T-helper 2 cell treated with Interferon-gamma antibody and Interleukin-4, amounts not matched to agents 5 μg/mL and 100 μg/mL, for 36 hours (primary cell): ENCODE results near the gene LAMB4.

Source experiments
- DNase-seq: peaks from one replicate; pipeline ENCODE4 v3.0.0; 2021; ENCODE audit warnings: low spot score
- H3K27ac Mint-ChIP-seq: one replicate; pipeline ENCODE4 v1.8.0; 2021; ENCODE audit warnings: mild to moderate bottlenecking, mixed read lengths
- H3K27me3 Mint-ChIP-seq: one replicate; pipeline ENCODE4 v1.8.0; 2021; ENCODE audit warnings: low read depth, mixed read lengths
- H3K36me3 Mint-ChIP-seq: one replicate; pipeline ENCODE4 v1.8.0; 2021; ENCODE audit warnings: low read depth, mixed read lengths
- H3K4me1 Mint-ChIP-seq: one replicate; pipeline ENCODE4 v1.8.0; 2021; ENCODE audit warnings: low read depth, mixed read lengths
- H3K4me3 Mint-ChIP-seq: one replicate; pipeline ENCODE4 v1.8.0; 2022; ENCODE audit warnings: mild to moderate bottlenecking, moderate library complexity, mixed read lengths
- H3K9me3 Mint-ChIP-seq: one replicate; pipeline ENCODE4 v1.8.0; 2021; ENCODE audit warnings: mixed read lengths

LAMB4 gene

DNA sequence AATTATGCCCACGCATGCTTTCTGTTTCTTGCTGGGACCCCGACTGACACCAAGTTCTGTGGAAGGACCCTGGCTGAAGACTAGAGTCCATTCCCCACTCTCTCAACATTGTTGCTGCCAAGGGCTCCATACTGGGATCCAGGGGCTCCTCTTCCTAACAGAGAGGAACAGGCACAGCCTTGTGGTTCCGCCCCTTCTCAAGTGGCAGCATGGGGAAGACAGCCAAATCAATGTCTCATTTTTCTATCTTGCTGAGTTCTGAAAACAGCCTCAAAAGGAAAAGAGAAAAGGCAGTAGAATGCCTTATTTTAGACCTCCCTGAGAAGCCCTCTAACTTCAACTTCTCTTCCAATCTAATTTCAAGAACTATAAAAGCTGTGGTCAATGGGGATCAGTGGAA is 103.5 kb downstream of the LAMB4 start:
- Mint-ChIP-seq H3K36me3 (no peaks in the 10 kb centered on the region), H3K27me3 (peaks cover 18% of the 10 kb centered on the region), H3K27ac (no peak overlapping the region), H3K9me3 (no peaks in the 10 kb centered on the region), H3K4me3 (no peak overlapping the region), H3K4me1 (no peaks in the 10 kb centered on the region)
- no peak for DNase-seq

DNA sequence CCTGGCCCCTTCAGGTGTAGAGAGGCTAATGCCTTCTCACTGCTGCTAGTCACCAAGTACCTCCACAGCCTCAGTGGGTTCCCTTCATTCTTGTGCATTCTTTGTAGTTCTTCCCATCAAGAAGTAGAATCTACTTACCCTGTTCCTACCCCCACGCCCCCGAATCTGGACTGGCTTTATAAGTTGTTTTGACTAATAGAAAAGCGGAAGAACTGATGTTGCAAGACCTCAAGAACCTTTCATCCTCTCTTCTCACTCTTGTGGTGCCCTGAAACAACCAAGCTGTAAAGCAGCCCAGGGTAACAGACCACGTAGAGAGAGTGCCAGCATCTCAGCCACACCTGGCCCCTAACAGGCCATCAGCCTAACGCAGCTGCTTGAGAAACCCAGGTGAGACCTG is 104.0 kb downstream of the LAMB4 start:
- H3K27me3 Mint-ChIP-seq = peaks cover 18% of the 10 kb centered on the region
- no peaks in the 10 kb centered on the region for H3K36me3 Mint-ChIP-seq
- H3K9me3 Mint-ChIP-seq = no peaks in the 10 kb centered on the region
- no peak overlapping the region for H3K27ac Mint-ChIP-seq
- H3K4me3 Mint-ChIP-seq = no peak overlapping the region
- no peak for DNase-seq
- no peaks in the 10 kb centered on the region for H3K4me1 Mint-ChIP-seq

DNA sequence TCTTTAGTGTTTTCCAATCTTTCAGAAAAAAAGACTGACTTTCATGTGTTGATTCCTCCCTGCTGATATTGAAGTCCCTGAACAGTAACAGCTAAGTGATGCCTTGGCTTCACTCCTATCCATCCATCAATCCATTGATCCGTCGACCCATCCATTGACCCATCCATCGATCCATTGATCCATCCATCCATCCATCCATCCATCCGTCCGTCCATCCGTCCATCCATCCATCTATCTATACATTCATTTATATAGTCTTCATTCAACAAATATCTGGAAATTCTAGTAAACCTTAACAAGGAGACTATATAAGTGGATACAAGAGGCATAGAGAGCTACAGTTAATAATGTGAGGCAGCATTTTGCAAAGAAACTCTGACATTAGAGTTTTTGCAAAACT is 105.6 kb downstream of the LAMB4 start:
- Mint-ChIP-seq H3K36me3 (no peaks in the 10 kb centered on the region), H3K4me3 (no peak overlapping the region), H3K27ac (no peak overlapping the region), H3K9me3 (no peaks in the 10 kb centered on the region), H3K27me3 (peaks cover 25% of the 10 kb centered on the region), H3K4me1 (no peaks in the 10 kb centered on the region)
- DNase-seq = no peak

DNA sequence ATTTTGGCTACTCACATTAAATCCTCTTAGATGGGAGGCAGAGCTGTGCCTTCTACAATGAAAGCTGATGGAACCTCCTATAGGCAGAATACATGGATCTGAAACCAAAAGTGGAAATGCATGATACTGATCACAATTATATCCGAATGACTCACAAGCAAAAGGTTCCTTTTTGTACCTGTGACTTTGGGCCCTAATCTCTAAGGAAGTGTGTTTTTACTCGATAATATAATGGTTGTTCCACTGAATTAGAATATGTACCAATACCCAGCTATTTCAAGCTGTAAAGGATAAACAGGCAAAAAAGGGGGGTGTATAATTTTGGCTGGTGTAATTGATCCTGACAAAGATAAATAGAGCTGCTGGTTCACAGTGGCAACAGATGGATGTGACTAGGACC is 109.6 kb downstream of the LAMB4 start:
- H3K9me3 Mint-ChIP-seq = no peaks in the 10 kb centered on the region
- H3K36me3 Mint-ChIP-seq = no peaks in the 10 kb centered on the region
- H3K27me3 Mint-ChIP-seq = peaks cover 20% of the 10 kb centered on the region
- no peak overlapping the region for H3K27ac Mint-ChIP-seq
- DNase-seq = no peak
- no peaks in the 10 kb centered on the region for H3K4me1 Mint-ChIP-seq
- H3K4me3 Mint-ChIP-seq = no peak overlapping the region

DNA sequence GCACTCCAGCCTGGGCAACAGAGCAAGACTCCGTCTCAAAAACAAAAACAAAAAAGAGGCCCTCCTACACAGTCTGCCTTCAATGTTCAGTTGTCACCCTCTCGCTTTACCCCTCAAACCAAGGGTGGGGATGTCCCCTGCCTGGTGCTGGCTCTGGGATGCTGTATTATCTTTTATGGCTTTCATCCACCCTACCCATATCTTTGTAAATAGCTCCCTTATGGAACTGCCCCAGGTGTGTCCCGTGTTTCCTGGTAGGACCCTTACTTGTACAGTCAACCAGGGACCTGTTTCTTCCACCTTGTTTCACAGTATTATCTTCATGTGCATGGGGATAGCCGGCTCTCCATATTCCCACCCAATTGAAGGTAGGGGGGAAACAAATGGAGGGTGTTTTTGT is 111.5 kb downstream of the LAMB4 start:
- Mint-ChIP-seq H3K36me3 (no peaks in the 10 kb centered on the region), H3K9me3 (no peaks in the 10 kb centered on the region), H3K27ac (no peak overlapping the region), H3K4me3 (no peak overlapping the region), H3K4me1 (no peaks in the 10 kb centered on the region), H3K27me3 (peaks cover 16% of the 10 kb centered on the region)
- no peak for DNase-seq

DNA sequence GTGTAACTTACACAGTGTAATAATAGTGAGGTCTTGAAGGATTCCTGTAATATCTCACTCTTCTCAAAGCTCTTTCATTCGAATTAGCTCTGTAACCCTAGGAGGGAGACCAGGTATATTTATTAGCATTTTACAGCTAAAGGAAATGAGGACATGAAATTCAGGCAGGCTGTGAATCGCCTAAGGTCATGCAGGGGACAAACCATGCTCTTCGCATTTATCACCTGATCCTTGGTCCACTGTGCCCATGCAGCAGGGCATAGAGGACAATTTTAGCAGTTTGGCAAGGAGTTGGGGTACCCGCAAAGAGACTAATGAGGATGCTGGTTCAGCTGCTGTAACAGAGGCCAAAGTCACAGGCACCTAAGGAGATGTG is 112.4 kb downstream of the LAMB4 start:
- Mint-ChIP-seq H3K4me1 (no peaks in the 10 kb centered on the region), H3K27ac (no peak overlapping the region), H3K27me3 (peaks cover 19% of the 10 kb centered on the region), H3K9me3 (no peaks in the 10 kb centered on the region), H3K36me3 (no peaks in the 10 kb centered on the region), H3K4me3 (no peak overlapping the region)
- DNase-seq = no peak

DNA sequence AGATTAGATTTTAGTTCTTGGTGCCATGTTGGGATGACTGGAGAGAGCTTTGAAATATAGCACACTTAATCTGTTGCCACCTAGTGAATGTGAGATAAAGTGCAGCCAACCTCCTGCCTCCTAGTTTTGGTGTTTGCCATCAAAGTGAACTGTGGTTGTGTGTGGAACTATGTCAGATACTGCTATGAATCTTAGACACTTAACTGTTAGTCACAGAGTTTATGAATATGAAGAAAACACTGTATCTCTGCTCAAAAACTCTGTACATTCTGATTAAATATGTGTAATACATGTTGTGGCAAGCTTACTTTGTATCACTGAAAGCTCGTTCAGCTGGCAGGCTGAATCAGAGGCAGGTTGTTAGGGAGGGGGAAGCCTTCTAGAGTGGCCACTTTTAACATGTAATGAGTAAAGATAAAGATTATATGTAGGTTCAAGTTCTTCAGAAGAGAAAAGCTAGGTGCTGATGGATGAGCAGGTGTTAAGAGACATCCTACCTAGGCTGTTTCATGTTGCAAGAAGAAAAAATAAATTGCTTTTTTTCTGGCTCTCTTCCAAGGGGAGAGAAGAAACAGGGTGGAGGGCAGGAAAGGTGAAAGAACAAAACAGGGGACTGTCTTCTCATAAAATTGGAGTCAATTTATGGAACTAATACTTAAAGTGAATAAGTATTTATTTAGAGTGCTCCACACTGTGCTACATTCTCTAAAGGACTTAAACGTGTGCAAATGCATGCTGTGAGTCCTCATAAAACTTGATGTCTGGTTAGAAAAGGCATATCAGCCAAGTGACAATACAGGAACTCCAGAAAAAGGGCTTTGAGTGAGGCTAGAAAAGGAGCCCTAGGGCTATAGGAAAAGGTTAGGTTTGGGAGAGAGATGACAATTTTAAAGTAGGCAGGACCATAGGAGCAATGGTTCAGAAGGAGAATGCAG is 113.1 kb downstream of the LAMB4 start:
- Mint-ChIP-seq H3K4me1 (no peaks in the 10 kb centered on the region), H3K9me3 (no peaks in the 10 kb centered on the region), H3K36me3 (no peaks in the 10 kb centered on the region), H3K27me3 (peaks cover 17% of the 10 kb centered on the region), H3K4me3 (no peak overlapping the region), H3K27ac (no peak overlapping the region)
- no peak for DNase-seq

DNA sequence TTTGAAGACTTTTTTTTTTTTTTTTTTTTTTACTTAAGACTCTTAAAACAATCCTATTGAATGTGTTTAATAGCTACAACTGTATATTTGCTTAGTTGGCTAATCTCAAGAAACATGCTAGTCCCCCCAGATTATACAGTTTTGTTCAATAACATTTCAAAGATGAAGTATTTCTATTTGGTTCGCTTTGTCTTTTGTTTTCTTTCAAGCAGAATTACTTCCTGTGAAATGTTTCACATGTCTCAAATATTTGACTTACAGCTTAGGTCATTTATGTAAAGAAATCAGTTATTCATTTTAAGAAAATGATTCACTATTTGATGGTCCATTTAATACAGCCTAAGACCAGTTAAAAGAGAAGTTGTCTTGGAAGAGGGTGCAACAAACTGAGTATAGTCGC is 114.4 kb downstream of the LAMB4 start:
- Mint-ChIP-seq H3K4me1 (no peaks in the 10 kb centered on the region), H3K9me3 (no peaks in the 10 kb centered on the region), H3K36me3 (no peaks in the 10 kb centered on the region), H3K27ac (no peak overlapping the region), H3K4me3 (no peak overlapping the region), H3K27me3 (peaks cover 14% of the 10 kb centered on the region)
- no peak for DNase-seq

DNA sequence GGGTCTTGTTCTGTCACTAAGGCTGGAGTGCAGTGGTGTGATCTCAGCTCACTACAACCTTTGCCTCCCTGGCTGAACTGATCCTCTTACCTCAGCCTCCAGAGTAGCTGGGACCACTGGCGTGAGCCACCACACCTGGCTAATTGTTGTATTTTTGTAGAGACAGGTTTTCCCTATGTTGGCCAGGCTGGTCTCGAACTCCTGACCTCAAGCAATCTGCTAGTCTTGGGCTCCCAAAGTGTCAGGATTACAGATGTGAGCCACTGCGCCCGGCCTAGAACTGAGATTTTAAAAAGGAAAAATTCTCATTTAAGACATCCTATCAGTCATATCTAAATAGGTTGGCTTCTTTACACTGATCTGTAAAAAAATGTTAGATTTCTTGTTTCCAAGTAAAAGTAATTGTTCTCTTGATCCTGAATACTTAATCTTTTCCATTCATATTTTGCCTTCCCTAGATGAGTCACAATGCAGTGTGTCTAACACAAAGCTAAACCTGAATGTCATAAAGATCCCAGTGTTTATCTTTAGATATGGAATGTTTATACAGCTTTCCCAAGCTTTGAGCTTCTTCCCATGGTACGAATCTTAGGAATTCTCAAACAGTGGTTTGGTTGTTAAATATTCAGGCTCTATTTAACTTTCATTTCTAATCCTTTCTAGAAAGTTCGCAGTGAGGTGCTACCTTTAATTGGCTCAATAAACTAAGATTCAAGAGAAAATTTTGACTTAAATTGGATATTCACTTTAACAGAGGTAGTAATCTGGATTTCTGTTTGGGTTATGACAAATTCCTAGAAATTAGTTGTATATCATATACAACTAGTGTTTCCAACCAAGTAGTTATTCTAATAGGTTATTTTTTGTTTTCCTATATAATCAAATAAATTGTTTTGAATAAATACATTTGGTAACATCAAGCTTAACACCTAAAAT is 115.1 kb downstream of the LAMB4 start:
- no peak for DNase-seq
- Mint-ChIP-seq H3K36me3 (no peaks in the 10 kb centered on the region), H3K4me1 (no peaks in the 10 kb centered on the region), H3K27me3 (peaks cover 15% of the 10 kb centered on the region), H3K27ac (no peak overlapping the region), H3K4me3 (no peak overlapping the region), H3K9me3 (no peaks in the 10 kb centered on the region)

DNA sequence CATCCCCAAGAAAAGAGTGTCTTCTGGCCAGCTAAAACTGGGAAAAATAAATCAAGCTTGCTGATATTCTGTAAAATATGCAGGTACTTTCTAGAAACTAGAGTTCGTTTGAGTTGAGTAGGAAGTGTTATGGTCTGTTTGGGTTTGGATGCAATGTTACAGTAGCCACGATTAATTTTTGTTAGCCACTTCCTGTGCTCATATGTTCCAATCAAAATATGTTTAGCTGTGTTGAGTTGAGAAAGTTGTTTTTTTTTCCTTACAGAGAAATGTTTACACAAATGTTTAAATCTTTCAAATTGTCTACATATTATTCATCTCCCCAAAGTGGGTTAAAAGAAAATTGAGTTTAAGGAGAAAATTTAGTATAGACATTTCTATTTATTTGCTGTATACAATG is 115.9 kb downstream of the LAMB4 start:
- DNase-seq = no peak
- Mint-ChIP-seq H3K27me3 (peaks cover 13% of the 10 kb centered on the region), H3K36me3 (no peaks in the 10 kb centered on the region), H3K9me3 (no peaks in the 10 kb centered on the region), H3K27ac (no peak overlapping the region), H3K4me3 (no peak overlapping the region), H3K4me1 (no peaks in the 10 kb centered on the region)

DNA sequence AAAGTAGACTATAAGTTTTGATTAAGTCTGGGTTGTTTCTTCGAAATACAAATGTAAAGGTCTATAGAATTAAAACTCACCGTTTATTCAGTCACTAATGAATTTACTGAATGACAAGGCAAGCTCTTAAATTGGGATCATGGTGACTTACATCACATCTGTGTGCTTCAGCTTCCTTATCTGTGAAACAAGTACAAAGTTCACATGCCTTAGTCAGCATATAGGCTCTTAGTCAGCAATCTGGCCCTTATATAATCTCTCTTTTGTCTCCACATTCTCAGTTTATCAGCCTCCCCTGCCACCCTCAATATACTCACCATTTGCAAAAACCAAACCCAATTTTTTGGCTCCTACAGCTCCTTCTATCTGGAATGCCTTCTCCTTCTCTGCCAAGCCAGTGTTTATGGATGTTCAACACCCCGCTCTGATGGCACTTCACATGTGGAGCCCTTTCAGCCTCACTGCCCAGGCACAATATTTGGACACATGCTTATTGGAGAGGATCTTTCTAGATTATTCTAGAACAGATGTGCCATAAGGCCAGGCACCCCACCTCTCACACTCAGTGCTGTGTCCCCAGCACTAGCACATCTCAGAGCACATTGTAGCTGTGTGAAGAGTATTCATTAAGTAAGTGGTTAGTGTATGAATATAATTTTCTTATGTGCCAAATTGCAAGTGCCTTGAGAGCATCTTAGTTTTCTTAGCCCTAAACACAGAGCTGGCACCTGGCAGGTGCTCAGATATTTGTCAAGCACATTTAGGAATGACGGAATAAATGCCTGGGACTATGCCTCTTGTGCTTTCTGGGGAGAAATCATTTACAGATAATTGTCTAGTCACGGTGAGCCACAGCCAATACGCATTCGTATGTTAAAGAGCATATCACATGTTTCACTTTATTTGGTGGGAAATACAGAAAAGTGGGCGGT is 117.4 kb downstream of the LAMB4 start:
- Mint-ChIP-seq H3K4me3 (no peak overlapping the region), H3K36me3 (no peaks in the 10 kb centered on the region), H3K9me3 (no peaks in the 10 kb centered on the region), H3K27me3 (peaks cover 18% of the 10 kb centered on the region), H3K27ac (no peak overlapping the region), H3K4me1 (no peaks in the 10 kb centered on the region)
- no peak for DNase-seq

DNA sequence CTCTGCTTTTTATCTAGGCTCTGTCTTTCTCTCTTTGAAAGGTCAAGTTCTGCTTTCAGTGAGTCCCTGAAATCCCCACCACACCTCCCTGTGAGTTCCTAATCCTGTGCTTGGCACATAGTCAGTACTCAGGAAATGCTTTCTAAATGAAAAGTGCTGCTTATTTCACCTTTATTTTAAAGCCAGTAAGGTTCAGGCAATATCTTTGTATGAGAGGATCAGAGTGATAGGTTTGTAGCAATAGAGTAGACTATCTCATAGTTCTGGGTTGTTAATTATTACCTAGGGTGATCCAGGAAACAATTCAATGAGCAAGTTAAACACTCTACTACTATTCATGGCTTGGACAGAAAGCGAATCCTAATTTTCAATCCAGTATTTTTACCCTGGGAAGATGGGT is 119.8 kb downstream of the LAMB4 start:
- Mint-ChIP-seq H3K27me3 (peaks cover 34% of the 10 kb centered on the region), H3K27ac (no peak overlapping the region)

DNA sequence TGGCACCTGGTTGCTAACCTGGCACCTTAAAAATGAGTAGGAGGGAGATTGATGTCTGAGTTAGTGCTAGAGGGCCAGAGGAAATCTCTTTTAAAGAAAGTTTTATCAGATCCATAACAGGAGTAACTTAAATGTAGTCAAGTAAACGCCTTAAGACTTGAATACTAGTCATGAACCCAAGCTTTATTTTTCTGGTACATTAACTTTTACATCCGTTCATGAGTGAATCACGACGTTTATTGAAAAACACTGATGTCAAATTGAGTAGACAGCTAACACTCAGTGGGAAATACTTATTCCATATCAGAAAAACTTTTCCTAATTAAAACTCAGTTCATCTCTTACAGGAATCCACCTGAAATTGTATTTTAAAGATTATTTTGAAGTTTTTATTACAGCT is 120.3 kb downstream of the LAMB4 start:
- H3K27me3 Mint-ChIP-seq = peaks cover 39% of the 10 kb centered on the region
- no peak overlapping the region for H3K27ac Mint-ChIP-seq

More for the DNA sequence above, 119.8 kb downstream of the LAMB4 start:
- Mint-ChIP-seq H3K4me3 (no peak overlapping the region), H3K36me3 (no peaks in the 10 kb centered on the region), H3K4me1 (no peaks in the 10 kb centered on the region), H3K9me3 (no peaks in the 10 kb centered on the region)
- no peak for DNase-seq

More for the DNA sequence above, 120.3 kb downstream of the LAMB4 start:
- Mint-ChIP-seq H3K4me1 (no peaks in the 10 kb centered on the region), H3K4me3 (no peak overlapping the region), H3K36me3 (no peaks in the 10 kb centered on the region), H3K9me3 (no peaks in the 10 kb centered on the region)
- no peak for DNase-seq
